ENCODE measurements around the gene MYMK.

Gene MYMK

DNA sequence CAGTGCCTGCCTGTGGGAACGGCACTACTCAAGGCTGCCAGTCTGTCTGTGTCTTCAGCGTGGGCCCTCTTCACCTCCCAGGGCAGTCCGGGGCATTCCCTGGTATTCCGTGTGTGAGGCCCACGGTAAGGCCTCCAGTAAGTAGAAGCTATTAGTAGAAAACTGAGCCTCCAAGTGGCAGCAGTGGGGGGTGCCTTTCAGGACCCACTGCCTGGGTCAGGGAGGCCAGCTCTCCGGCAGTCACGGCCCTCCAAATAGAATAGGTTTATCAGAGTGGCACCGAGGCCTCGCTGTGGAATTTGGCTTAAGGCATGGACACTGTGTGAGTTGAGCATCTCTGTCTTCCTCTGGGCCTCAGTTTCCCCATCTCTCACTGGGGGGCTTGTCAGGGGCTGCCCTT, 32.8 kb upstream of the MYMK start:
- no peak for DNase-seq

GRCh38 chr9:133556354-133556753, 31.6 kb upstream of the MYMK start:
- no peak for DNase-seq

DNA sequence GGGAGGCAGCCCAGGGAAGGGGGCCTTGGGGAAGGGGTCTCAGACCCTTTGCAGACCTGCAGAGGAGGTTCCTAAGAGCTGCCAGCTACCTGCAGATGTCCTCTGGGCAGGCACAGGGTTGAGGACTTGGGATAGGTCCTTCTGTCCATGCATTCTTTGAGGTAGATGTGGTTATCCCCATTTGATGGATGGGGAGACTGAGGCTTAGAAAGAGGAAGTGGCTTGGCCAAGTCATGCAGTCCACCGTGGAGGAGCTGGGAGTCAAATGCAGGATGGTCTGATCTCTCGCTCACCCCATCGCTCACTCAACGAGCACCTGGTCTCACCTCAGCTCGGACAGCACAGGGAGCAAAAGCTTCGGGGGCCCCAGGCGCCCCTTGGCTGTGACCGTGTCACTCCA, 30.0 kb upstream of the MYMK start:
- no peak for DNase-seq

GRCh38 chr9:133553973-133554713, 29.4 kb upstream of the MYMK start:
- no peak for DNase-seq

GRCh38 chr9:133553123-133553522, 28.4 kb upstream of the MYMK start:
- no peak for DNase-seq

- no peak for DNase-seq
Observed at GRCh38 chr9:133552236-133552635, 27.5 kb upstream of the MYMK start.

- no peak for DNase-seq
Observed at GRCh38 chr9:133551446-133551845, 26.7 kb upstream of the MYMK start.

DNA sequence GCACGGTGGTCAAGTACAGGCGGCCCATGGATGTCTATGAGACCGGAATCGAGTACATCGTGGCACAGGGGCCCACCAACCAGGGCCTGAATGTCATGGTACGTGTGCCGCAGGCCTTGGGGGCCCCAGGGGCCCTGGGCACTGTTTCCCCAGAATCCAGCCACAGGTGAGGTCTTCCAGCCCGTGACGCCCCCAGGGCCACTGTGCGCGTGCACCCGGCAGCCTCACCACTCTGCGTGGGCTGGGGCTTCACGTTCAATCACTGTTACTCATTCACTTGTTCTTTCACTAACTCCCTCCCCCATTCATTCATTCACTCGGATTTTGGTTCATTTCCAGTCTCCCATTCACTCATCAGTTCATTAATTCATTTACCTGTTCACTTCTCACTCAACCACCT, 22.4 kb upstream of the MYMK start:
- DNase-seq: no peak

DNA sequence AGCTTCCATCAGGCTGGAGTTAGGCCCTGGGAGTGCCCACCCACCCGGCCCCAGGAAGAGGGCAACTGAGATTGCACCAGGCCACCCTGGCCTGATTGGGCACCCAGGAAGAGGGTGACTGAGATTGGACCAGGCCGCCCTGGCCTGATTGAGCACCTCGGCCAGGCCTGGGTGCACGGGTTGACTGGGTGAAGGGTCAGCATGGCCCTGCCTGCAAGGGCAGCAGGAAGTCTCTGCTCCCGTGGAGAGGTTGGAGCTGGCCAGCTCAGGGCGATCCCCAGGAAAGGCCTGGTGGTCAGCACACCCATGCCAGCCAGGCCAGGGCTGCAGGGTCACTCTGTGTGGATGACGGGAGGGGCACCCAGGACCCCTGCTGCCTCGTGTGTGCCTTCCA, 21.5 kb upstream of the MYMK start:
- no peak for DNase-seq

GRCh38 chr9:133545494-133546286, 20.9 kb upstream of the MYMK start:
- DNase-seq: no peak

DNA sequence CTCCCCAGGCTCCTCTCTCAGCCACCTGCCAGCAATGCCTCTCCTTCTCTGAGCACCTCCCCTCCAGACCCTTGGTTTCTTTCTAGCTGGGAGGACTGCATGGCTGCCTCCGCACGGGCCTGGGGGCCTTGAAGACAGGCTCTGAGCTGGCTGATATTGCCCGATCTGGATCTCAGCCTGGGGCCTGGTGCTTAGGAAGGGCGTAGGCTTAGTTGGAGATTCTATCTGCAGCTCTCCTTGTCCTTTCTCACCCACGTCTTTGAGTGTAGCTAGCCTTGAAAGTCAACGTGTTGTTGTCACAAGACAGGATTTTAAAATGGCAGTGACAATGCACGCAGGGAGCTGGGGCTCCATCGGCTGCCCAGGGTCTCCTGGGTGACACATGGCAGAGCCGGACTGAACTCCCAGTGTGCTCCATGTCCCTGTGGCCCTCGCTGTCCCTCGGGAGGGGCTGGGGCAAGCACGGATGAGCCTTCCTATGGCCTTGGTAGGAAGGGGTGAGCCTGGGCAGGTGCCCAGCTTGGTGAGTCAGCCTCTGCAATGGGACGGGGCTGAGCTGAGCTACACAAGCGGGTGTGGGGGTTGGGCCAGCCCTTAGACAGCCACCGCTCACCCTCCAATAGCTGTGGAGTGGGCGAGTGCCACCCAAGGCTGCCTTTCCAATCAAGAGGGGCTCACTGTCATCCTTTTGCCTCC, 19.2 kb upstream of the MYMK start:
- no peak for DNase-seq

DNA sequence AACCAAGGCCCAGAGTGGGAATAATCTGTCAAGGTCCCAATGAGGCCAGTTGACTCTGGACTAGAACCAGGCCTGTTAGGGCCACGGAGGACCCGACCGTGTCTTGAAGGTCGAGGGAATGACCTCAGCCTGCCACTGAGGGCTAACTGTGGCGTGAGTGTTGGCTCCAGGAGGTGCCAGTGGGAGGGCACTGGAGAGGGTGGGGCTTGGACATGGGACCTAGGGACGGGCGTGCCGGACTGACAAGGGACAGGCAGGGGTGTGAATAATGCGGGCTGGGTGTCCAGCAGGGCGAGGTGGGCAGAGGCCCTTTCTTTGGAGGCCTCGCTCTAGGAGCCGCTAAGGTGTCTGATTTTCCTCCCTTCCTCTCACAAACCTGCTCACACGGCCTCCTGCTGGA, 17.2 kb upstream of the MYMK start:
- no peak for DNase-seq

GRCh38 chr9:133540698-133541025, 15.9 kb upstream of the MYMK start:
- no peak for DNase-seq

DNA sequence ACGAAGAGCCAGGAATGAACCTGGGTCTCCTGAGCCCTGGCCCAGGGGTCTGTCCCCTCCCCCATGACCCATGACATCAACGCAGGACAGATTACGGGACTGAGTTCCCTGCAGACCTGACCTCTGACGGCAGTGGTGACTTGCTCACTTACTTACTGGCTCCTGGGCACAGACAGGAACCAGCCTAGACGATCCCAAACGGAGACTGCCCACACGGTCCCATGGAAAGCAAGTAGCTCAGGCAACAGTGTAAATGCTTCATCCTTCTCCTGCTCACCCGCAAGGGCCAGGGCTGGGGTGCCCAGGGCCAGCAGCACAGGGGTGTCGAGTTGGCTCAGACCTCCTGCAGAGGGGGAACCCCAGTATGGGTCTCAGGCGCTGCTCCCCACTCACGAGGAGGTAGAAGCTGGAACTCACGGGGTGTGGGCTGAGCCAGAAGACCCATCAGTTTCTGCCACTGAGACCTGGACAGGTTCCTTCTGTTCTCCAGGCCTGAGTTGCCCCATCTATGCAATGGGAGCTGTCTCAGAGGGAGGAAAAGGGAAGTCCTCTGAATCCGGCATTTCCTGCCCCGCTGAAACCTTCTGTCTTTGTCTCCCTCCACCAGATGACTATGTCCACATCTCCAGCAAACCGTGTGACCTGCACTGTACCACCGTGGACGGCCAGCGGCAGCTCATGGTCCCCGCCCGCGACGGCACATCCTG, 15.4 kb upstream of the MYMK start:
- no peak for DNase-seq

GRCh38 chr9:133538851-133539833, 14.4 kb upstream of the MYMK start:
- DNase-seq: no peak

DNA sequence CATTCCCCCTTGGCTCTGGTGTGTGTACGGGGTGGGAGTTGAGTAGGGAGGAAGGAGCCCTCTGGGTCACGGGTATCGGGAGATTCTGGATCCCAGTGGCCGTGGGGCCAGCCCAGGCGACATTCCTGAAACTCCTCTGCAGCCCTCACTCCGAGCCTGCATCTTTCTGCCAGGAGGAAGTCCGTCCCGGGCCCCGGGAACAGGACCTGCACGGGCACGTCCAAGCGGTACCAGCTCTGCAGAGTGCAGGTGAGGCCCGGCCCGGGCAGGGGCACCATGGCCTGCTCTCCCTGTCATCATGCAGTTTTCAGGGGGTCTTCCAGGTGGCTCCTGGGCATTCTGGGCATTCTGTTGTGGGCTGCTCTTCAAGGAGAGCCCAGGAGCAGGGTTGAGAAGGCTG, 13.4 kb upstream of the MYMK start:
- DNase-seq: no peak

- no peak for DNase-seq
Observed at GRCh38 chr9:133537257-133537656, 12.5 kb upstream of the MYMK start.

GRCh38 chr9:133536536-133536935, 11.8 kb upstream of the MYMK start:
- no peak for DNase-seq

DNA sequence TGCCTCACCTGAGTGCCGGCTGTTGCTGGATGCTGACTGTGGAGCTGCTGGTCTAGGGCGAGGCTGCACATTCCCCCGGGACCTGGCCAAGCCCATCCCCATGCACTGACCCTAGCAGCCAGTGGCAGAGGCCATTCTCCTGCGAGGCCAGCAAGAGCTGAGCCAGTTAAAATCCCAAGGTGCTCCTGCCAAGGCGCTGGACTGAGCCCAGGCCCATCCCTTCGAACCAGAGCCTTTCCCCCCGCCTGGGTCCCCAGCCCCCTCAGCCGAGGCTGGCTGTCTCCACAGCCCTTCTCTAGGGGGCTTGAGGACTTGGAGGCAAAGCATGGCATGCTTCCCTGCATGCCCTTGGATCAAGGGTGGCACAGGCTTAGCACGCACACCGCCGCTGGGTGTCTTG, 11.3 kb upstream of the MYMK start:
- no peak for DNase-seq

DNA sequence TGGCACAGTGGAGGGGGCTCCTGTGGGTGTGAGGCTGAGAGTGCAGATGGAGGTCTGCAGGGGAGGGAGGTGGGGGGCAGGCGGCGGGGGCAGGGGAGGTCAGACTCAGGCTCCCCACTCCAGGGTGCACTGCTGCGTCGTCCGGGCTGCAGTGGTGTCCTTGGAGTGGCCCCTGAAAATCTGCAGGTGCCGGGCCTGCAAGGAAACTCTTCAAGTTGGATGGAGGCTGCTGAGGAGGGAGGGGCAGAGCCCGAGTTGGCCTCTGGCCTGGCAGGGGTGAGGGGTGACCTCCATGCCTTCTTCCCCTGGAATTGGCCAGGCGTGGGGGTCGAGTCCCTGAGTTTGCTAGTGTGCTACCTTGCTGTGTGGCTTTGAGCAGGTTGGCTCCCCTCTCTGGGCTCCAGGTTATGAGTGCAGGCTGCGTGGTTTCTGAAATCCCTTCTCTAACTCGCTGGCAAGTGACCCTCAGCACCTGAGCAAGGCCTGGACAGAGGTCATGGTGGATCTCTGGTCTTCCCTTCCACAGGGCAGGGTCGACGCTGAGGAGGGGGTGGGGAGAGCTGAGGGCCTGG, 10.6 kb upstream of the MYMK start:
- no peak for DNase-seq

DNA sequence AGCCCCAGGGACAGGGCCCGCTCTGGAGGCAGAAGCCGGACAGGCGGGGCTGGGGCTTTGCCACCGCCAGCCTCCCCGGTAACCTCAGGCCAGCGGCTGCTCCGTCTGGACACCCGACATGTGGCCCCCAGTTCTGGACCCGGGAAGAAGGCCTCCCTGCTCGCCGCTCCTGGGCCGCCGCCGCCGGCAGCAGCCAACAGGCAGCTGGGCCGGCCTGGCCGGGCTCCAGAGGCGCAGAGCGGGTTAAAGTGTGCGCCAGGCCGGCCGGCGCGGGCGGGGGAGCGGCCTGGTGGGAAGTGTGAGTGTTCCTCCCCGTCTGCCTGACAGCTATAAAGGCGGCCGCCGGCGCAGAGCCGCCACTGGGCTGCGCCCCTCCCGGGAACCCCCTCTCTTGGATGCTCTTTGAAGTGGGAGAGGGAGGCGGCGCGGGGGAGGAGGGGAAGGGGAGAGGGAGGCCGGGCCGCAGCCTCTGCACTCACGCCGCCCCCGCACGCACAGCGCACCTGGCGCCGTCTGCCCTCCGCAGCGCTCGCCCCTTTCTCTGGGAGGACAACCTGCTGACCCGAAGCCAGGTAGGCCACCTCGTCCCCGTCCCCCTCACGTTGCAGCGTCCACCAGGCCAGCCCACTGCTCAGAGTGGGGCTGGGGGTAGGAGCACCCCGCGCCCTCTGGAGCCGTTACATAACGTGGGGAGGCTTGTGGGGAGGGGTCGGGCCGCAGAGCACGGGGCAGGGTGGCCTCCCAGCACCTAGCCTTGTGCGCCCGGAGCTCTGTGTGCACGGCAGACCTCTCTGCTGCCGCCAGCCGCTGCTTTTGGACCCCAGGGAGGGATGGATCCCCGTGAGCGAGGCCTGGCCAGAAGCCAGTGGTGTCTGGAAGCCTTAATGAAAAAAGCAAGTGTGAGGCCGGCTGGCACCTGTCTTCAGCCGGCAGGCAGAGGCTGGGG, 9.9 kb upstream of the MYMK start, which contains the start of gene ADAMTSL2:
TSS of gene ADAMTSL2 (plus strand) at position 359 of the 946 bp plus-strand sequence. CDS start 2,009 bp downstream, outside the sequence.
- DNase-seq: no peak

All from activated effector memory CD4-positive, alpha-beta T cell treated with Interleukin-2 at 50 U/mL for 16 hours (primary cell).